CD4-positive, alpha-beta T cell treated with Interleukin-12 subunit alpha and Interleukin-12 subunit beta, for 1 hour (primary cell): ENCODE results near the gene BCL2L14.

Experiments
- DNase-seq: peaks from one replicate; pipeline ENCODE4 v3.0.0-alpha.2; 2020

The BCL2L14 gene

GRCh38 chr12:12064596-12064995 is 6.1 kb upstream of the BCL2L14 start:
- no peak for DNase-seq

- no peak for DNase-seq
These were observed 2.0 kb upstream of the BCL2L14 start for GRCh38 chr12:12068751-12069150.

- no peak for DNase-seq
These were observed 754 bp upstream of the BCL2L14 start for GRCh38 chr12:12069821-12070548.

GRCh38 chr12:12072064-12072760 is 1.5 kb downstream of the BCL2L14 start:
- peak; percentile 27 for DNase-seq

- no peak for DNase-seq
These were observed 8.6 kb downstream of the BCL2L14 start for GRCh38 chr12:12079291-12079690.

GRCh38 chr12:12081836-12082497 is 11.2 kb downstream of the BCL2L14 start:
- peak; percentile 11 for DNase-seq

- DNase-seq = no peak
These were observed 12.9 kb downstream of the BCL2L14 start for GRCh38 chr12:12083688-12084087.

GRCh38 chr12:12086362-12086761 is 15.6 kb downstream of the BCL2L14 start:
- DNase-seq = no peak

GRCh38 chr12:12086973-12087692 is 16.4 kb downstream of the BCL2L14 start:
- no peak for DNase-seq

GRCh38 chr12:12087693-12088034 is 16.9 kb downstream of the BCL2L14 start:
- DNase-seq = no peak

GRCh38 chr12:12088147-12088546 is 17.4 kb downstream of the BCL2L14 start:
- DNase-seq = no peak

- no peak for DNase-seq
These were observed 18.0 kb downstream of the BCL2L14 start for GRCh38 chr12:12088761-12089160.

- no peak for DNase-seq
These were observed 20.3 kb downstream of the BCL2L14 start for GRCh38 chr12:12091071-12091470.

GRCh38 chr12:12091977-12092663 is 21.4 kb downstream of the BCL2L14 start:
- no peak for DNase-seq

- no peak for DNase-seq
These were observed 23.7 kb downstream of the BCL2L14 start for GRCh38 chr12:12094481-12094880.

GRCh38 chr12:12095021-12095420 is 24.3 kb downstream of the BCL2L14 start:
- no peak for DNase-seq

GRCh38 chr12:12097891-12098690 is 27.4 kb downstream of the BCL2L14 start:
- no peak for DNase-seq

- DNase-seq = no peak
These were observed 27.9 kb downstream of the BCL2L14 start for GRCh38 chr12:12098691-12099015.

GRCh38 chr12:12099102-12099501 is 28.4 kb downstream of the BCL2L14 start:
- DNase-seq = no peak

GRCh38 chr12:12107678-12108077 is 36.9 kb downstream of the BCL2L14 start:
- DNase-seq = no peak

- no peak for DNase-seq
These were observed 37.8 kb downstream of the BCL2L14 start for GRCh38 chr12:12108441-12109058.
